Pulmonary artery endothelial cell (primary cell): ENCODE data around the gene LRRC7. TPM values are rescaled to one million over a fixed set of nuclear protein-coding genes. Genes with fewer than 3 reads are reported as not detected.
"Not testable (repeated sequence)": the region's sequence is repeated elsewhere in the genome, so short reads cannot be mapped to it uniquely, and the experiment has no call there.

Experiments
- DNase-seq: peaks from one replicate; pipeline ENCODE4 v3.0.0-alpha.2; 2011; ENCODE audit warnings: low read depth, low spot score
- total RNA-seq: library from RNA; depleted of rRNA; stranded (reverse); fragments of >200 nt; gene quantifications from 2 replicates; pipeline ENCODE4 v1.2.3, GENCODE V29; 2014

The LRRC7 gene
- total RNA-seq, 1 donor from 2014 or later = not detected

DNA sequence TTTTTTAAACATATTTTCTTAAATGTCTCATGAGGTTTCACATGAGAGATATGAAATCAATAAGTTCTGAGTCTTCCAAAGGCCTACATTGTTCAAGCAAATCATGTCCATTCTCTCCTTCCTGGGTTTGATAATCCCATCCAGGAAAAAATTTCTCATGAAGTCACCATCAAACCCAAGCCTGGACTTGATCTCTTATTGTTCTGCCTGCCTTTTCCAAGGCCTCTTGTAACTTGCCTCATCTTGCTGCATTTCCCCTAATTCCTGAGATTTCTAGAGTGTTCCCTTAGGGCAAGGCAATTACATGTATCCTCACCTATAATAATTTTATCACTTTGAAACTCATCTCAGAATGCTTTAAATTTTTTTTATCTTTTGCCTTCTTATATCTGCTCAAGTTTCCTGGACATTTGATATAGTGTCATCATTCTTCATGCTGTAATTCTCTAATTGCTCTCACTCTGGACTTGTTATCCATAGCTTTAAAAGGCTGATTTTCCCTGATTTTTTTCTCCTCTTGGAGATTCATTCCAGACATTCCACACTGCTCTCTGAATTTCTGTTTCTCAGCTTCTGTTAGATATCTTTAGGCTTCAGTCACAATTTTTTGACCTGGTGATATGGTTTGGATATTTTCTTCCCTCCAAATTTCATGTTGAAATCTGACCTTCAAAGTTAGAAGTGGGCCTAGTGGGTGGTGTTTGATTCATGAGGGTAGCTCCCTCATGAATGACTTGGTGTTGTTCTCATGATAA is 126.4 kb downstream of the LRRC7 start:
- no peak for DNase-seq

DNA sequence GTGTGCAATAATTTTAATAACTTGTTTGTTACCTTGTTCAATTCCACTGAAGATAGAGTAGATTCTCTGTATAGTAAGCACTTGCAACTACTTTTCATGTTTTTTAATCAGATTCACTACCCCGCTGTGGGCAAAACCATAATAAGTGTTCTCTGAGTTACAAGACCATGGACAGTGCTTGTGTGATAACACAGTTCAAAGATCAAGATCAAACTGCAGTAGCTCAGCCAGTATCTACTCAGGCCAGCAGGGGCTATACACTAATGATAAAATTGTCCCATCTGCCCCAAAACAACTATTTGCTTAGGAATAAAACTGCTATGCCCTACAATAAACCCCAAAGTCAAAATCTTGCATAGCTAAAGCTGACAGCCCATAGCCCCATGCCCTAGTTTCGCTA is 129.6 kb downstream of the LRRC7 start:
- DNase-seq = no peak

DNA sequence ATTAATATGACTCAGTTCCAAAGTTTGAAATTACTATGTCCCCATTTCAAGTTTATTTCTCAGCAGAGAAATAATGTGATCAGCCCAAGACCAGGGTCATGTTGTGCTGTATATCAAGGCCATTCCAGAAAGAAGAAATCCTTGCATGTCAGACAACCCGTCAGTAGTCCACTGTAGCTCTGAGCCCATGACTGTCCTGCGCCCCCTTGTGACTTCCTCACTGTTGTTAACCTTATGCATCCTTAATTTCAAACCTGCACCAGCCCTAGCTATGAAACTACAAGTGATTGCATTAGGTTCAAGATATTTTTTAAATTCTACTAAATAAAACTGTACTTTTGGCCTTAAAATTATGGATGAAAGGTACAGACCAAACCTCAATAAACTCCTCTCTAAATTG is 133.0 kb downstream of the LRRC7 start:
- DNase-seq = no peak

DNA sequence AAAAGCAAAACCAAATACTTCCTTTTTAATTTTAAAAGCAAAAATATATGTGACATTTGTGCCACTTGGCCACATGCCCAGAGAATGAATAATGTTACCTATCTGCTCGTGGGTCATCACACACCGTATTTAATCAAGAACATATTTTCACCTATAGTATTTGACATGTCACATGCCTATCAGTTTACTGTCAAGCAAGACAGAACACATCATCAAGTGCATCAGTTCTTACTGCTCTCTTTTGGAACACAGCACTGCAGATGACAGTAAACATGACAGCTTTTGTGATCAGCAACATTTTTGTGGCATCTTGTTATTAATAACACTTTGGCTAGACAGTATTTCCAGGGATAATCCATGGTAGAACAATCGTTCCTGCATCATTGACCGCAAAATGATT is 134.4 kb downstream of the LRRC7 start:
- no peak for DNase-seq

DNA sequence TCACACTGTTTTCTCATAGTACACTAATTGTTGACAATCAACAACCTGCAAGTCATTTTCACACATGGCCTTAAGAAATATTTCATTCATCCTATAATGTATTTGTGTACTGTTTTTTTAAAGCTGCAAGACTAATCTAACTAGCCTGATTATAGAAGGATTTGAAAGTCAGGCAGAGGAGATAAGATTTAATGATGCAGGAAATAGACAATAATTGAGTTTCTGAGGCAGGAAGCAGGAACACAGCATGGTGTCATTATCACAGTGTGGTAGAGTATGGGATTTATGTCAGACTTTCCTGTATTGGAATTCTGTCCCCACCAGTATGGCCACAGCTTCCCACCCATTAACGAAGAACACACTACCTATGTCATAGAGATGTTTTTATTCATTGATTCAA is 138.8 kb downstream of the LRRC7 start:
- no peak for DNase-seq

DNA sequence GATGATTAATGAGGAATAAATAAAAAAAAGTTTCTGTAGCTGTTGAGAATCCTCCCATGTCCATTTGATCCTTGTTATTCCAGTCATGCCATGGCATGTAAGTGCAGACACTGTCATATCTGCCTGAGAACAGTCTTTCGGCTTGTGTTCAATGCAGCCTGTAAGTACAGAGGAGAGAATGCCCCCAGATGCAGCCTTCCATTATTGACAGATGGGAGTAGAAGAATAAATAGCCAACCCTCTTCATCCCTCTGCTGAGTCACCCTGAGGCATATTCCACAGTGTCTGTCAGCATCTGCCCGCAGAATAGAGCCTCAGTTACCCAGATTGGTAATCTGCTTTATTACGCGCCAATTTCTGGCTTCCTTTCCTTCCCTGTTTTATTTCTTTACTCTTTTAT is 139.4 kb downstream of the LRRC7 start:
- no peak for DNase-seq

DNA sequence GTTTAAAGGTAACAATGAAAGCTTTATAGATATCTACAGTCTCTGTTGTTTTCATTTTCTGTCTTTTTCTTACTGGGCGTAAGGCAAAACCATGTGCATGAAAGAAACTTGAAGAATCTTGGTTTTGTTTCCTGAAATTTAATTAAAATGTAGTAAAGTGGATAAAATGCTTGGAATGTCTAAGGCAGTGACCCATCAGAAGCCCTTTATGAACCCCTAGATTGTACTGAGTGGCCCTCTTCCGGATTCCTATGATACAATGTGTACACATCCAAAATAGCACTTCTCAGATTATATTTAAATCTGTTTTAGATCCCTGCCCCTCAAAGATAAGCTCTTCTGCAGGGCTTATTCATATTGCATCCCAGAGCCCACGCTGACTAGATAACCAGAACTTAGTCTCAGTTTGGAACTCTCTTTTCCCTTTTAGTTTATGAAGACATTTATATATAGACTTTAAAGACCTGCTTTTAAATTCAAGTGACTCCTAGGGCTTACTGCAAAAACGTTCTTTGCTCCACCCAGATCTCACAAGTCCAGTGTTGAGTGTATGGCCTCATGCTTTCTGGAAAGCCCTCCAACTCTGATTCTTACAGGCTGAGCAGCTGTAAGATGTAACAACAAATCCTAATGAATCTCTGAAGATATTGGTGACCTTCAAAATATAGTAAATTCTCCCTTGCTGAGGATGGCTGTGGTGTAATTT is 142.9 kb downstream of the LRRC7 start:
- DNase-seq = no peak

DNA sequence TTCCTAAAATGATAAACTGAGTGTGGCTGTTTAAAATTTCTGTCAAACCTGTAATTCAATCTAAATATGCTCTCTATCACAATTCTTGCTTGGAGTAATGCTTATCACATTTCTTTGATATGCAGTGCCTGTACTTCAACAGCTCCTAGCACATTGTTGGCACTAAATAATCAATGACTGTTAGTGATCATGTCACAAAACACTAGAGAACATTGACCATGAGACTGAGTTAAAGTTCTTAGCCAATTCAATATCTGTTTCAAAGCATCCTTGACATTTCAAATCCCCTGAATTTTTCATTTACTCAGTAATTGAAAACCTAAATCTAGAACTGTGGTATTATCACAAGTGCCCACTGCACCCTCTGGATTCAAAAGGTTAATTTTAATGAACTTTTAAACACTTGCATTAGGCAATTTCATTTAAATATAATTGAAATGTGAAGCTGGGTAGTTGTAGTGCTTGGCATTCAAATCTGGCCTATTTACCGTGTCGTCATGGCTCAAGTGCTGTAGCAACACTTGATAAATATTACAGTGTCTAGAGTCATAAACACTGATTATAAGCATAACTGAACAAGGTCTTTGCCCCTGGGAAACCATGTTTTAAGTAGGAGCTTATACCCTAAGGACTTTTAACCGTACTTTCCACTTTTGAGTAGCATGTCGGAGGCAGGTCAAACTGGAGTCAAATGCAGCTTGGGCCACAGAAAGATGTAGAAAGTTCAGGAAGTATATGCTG is 143.6 kb downstream of the LRRC7 start:
- no peak for DNase-seq

DNA sequence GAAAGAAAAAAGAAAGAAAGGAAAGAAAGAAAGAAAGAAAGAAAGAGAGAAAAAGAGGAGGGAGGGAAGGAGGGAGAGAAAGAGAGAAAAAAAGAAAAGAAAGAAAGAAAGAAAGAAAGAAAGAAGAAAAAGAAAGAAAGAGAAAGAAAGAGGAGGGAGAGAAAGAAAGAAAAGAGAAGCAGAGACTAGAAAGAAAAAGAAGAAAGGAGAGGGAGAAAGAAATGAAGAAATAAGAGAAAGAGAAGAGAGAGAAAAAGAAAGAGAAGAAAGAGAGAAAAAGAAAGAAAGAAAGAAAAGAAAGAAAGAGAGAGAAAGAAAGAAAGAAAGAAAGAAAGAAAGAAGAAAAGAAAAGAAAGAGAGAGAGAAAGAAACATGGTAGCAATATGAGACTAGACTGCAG is 150.1 kb downstream of the LRRC7 start:
- DNase-seq = not testable (repeated sequence)

DNA sequence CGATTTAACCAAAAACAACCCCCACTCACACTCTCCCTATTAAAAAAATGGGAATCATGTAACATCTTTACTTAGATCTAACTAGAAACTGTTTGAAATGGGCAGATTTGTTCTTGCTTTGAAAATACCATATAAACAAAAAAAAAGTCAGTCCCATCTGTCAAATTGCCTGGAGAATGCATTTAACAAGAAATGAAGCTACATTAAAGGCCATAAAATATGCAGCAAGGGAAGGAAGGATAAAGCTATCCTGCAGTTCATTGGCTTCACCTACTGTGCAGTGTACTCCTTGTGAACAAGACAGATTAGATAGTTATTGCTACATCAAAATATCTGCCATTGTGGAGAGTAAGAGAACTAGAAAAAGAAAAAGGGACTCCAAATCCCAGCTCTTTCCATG is 160.5 kb downstream of the LRRC7 start:
- DNase-seq = no peak

DNA sequence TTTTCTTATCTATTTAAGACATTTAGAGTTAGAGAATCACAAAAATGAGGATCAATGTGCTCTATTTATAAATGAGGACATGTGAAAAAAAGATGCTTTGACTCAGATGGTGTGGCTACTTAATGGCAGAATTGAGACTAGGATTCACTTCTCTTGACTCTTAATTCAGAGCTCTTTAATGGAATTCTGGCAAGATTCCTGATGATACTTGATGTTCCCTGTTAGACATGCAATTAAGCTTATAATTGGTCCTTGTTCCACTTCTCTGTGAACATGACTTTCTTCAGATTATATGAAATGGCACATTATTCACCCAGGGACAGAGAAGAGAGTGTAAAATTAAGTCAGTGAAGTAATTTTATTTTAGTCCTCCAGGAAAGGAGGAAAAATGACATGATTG is 165.3 kb downstream of the LRRC7 start:
- no peak for DNase-seq

DNA sequence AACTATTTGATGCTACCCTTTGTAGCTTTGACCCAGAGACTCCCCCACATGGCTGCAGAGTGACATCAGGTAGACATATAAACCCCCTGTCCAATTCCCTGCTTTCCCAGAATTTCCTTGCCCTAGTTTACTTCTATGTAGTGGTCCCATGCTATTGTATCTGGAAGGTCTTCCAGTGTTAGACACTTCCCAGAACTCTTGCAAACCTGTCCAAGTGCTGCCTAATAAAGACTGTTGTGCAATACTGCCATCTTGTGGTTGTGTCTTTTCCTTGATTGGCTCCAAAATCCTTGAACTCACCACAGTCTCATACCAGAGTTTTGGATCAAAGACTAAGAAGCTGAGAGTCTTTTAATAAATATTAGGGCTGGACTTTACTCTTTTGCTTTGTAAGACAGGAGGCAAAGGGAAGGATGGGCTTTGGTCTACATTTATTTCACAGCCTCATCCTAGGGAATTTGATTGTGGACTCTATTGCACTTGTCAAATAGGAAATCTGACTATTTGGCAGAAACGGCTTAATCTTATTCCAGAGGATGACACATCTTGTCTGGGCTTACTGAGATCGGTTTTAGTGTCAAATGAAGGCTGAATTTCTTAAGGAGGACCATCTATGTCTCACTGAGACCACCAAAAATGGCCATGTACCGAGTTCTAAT is 169.9 kb downstream of the LRRC7 start:
- DNase-seq = peak; percentile 24

DNA sequence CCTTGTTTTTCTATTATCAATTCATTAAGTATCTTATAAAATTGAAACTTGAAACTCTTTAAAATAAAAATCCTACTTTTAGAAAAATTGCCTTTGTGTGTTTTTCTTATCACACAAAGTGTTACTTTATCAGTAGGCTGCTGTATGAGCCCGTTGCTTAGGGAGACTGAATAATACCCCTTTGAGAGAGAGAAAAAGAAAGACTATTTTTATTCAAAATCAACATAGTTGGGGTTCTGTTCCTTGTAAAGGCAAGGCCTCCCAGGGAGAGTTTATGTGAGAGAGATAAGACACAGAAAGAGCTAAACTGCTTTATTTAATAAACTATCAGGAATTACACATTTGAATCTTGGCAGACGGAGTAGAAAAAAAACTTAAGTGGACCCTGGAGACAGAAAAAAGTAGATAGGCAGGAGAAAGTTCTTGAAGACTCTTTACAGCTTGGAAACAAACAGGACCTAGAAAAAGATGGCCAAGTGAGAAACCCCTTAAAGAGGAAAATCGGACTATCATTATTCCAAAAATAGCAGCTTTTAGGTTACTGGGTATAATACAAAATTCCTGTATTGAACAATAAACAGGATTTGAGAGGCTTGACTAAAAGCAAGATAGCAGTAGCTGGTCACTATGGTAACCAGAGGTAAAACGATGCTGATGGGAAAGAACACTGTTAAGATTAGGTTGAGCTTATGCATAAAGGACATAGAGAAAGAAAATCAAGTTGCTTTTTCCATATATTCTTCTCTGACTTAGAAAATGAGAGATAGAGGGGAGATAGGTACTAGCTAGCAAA is 170.9 kb downstream of the LRRC7 start:
- no peak for DNase-seq

DNA sequence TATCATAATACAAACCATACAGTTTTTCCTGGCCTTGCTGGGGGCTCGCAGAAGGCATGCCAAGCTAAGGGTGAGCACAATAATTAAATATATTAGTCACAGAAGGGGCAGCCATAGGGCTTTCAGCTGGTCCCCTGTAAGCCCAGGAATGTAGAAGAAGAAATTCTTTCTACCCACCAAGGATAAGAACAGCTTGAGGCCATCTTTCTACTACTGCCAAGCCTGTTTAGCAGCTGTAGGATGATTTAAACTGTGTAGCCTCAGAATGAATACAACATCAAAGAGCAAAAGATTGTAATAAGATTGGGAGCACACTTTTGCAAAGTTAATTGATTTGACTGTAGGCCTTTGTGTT is 171.5 kb downstream of the LRRC7 start:
- no peak for DNase-seq

DNA sequence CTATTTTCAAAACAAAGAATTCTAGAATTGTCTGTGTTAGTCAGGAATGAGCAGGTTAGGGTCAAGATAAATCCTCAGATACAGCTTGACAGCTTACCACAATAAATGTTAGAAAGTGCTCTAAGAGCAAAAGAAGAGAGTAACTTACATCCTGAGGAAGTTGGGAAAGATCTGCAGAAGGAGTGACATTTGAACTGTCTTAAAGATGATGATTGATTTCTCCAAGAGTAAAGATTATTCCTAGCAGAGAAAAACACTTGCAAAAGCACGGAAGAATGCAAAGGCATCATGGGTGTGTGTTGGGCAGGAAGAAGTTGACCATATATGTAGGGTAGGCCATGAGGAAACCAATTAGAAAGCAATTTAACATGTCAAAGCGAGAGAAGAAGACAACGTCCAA is 175.4 kb downstream of the LRRC7 start:
- DNase-seq = no peak

DNA sequence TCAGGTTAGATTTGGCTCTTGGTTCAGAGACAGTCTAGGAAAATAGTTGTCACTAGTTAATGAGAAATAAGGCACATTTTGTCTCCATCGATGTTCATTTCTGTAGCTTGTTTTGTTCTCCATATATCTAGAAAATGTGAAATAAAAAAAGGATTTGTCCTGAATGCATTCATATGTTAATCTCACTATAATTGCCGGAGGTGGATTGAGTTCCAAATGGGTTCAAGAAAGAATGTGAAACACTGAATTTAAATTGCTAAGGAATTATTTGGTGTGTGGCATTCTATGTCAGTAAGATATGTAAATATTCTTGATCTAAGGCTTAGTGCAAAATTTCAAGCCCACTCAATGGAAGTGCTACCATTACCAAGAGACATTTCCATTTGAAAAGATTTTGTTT is 176.7 kb downstream of the LRRC7 start:
- DNase-seq = no peak

DNA sequence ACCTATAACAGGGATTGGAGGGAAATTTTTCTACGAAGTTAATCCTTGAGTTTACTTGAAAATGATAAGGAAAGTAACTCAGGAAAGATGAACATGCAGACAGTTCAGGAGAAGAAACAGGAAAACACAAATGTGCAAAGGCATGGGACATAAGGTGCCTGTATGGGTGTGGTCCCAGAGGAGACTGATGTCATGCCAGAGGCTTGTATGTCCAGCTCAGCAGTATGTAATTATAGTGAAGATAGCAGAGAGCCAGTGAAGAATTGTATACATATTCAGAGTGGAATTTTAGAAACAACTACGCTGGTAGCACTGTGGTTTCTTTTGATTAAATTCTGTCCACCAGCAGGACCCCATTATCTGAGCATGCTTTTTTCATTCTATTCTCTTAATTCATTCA is 179.5 kb downstream of the LRRC7 start:
- DNase-seq = no peak

DNA sequence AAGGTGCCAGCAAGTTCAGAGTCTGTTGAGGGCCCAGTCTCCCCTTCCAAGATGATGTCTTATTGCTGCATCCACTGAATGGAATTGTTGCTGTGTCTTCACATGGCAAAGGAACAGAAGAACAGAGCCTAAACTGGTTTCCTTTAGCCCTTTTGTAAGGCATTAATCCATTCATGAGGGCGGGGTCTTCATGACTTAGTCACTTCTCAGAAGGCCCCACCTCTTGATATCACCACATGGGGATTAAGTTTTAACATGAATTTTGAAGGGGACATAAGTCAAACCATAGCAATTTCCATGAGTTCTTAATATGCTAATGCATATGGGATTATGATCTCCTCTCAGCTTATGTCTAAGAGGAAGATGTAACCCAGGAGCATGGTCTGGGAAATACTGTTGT is 182.9 kb downstream of the LRRC7 start:
- DNase-seq = no peak

DNA sequence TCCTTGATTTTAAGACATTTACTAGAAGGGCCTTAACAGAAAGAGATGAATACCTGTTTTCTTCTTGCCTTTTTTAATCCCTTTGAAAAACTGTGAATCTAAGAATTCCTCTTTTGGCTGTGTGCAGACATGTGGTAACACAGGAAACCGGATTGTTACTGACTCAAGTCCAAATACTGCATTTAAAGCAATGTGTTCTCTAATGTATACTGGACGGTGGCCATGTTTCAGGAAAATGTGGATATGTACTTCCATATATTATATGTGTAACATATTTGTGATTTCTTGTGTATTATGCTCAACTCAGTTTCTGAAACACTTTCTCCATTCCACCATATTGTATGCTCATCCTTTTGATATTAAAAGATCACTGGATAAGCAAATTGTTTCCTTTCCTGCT is 185.1 kb downstream of the LRRC7 start:
- DNase-seq = no peak

DNA sequence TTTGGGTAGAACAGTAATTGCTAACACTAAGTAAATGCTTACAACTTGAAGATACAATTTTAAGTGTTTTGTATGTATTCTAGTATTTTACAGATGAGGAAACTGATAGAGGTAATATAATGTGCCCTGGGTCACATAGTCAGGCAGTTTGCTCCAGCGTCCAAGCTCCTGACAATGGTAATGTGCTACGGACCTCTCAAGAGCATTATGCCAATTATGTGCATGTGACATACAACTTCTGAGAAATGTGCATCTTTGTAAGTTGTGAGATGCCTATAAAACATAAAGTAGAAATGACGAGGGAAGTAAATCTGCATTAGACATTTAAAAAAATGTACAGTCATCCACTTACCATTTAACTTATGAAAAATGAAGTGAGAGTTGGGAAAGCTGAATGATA is 186.8 kb downstream of the LRRC7 start:
- no peak for DNase-seq

DNA sequence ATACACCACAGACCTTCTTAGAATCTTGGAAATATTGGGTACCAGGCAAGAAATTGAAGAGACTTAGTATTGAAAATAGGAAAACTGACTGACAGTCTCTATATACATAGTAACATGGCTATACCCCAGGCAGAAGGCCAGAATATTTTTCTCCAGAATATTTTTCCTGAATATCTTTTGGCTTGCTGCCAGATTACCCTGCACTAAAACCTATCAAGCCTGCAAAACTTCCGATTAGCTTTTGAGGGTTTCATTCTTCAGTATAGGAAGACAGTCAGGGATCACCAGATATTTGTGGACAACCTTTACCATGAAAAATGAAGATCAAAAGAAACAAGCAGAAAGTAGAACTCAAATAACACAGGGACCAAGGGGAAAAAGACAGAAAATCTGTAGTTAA is 187.9 kb downstream of the LRRC7 start:
- no peak for DNase-seq
